Astrocyte of the cerebellum (primary cell): ENCODE measurements around the gene LIME1.
A peak's percentile ranks its signal among the peaks of the same experiment; 100 is the strongest.

Experiments
- DNase-seq: peaks from one replicate; pipeline ENCODE4 v3.0.0-alpha.2; 2011; ENCODE audit warnings: low read depth
- H3K4me3 ChIP-seq: 2 replicates; pipeline ENCODE4 v1.5.1; 2011; ENCODE audit warnings: mild to moderate bottlenecking, low read depth, low read length, moderate library complexity
- CTCF ChIP-seq: IDR thresholded peaks from 2 replicates; pipeline ENCODE4 v1.5.1; 2012; ENCODE audit warnings: low read length, low read depth, moderate library complexity, mild to moderate bottlenecking; ENCODE audit errors: missing control alignments
- in situ Hi-C: cut with HindIII; loops from 2 replicates; pipeline ENCODE4 v1.10.0; 2017; ENCODE audit warnings: low sequenced_read_pairs

Gene LIME1

DNA sequence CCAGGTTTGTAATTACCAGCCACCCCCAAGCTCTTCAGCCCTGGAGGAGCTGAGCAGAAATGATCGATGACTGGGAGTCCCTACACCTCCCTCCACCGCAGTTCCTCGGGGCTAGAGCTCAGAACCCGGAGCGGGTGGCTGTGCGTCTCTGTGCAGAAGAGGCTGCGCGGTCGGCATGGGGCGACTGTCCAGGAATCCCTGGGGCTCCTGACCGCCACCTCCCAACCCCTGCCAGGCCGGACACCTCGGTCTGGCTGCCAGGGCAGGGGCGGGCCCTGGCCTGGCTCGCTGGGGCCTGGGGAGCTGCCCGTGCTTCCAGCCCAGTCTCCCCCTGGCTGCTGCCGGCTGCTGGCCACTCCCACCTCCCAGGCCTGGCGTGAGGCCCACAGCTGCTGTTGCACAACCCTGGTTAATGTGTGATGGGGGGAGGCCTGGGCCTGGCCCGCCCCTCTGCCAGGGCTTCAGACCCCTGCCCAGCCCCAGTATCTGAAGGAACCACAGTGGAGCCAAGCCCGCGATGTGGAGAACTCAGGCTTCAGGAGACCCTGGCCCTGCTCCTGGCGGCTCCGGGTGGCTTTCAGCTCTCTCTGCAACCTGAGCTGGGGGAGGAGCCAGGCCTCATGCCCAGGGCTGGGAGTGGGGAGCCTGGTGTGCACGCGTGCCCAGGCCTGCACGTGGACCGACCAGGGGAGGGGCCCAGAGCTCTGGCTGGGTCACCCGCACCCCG is 4.3 kb downstream of the LIME1 start:
- peak; percentile 23 for TF ChIP-seq CTCF
- peak; percentile 70 for DNase-seq
- in situ Hi-C loops = no loop called here

GRCh38 chr20:63741354-63741675 is 4.9 kb downstream of the LIME1 start:
- TF ChIP-seq CTCF = no peak
- DNase-seq = no peak
- in situ Hi-C loops = no loop called here
- H3K4me3 ChIP-seq = peak overlapping the region; percentile 61

More for the DNA sequence above, 4.3 kb downstream of the LIME1 start:
- peak overlapping the region; percentile 61 for H3K4me3 ChIP-seq

- DNase-seq = no peak
- in situ Hi-C loops = no loop called here
- TF ChIP-seq CTCF = no peak
Measured at GRCh38 chr20:63741676-63742380, 5.4 kb downstream of the LIME1 start.

GRCh38 chr20:63742381-63743024 is 6.0 kb downstream of the LIME1 start:
- no peak for DNase-seq
- no peak for TF ChIP-seq CTCF
- in situ Hi-C loops = no loop called here
- H3K4me3 ChIP-seq = no peak overlapping the region

More at GRCh38 chr20:63741676-63742380, 5.4 kb downstream of the LIME1 start:
- H3K4me3 ChIP-seq = peak overlapping the region; percentile 61

DNA sequence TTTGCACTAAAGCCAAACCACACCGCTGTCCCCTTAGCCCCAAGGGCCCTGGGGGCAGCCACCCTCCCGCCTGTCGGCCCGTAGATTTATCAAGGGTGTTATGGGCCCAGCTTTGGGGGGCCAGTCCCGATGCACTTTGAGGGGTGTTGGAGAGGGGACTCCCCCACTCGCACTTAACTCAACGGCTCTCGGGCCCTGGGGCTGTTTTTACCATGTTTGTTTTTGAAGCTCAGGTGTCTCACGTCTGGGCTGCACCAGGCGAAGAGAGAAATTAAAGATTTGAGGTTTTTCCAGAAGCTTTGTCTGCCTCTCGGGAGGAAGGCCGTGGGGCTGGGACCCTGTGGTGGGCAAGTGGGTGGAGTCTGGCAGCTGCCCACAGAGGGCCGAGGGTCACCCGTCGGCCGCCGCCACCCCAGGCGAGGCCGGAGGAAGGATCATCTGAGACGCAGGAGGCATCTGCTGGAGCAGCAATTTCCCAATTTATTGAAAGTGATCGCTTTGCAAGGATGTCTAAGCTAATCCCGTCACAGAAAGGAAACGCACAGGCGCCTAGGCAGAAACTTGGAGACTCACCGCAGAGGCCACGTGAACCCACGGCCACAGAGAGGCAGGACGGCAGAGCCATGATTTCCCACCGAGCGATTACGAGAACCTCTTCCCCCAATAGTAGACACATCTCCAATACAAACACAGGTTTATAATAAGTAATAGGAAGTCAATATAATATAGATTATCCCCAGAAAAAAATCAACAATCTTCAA is 6.9 kb downstream of the LIME1 start:
- TF ChIP-seq CTCF = no peak
- H3K4me3 ChIP-seq = no peak overlapping the region
- in situ Hi-C loops = no loop called here
- no peak for DNase-seq

DNA sequence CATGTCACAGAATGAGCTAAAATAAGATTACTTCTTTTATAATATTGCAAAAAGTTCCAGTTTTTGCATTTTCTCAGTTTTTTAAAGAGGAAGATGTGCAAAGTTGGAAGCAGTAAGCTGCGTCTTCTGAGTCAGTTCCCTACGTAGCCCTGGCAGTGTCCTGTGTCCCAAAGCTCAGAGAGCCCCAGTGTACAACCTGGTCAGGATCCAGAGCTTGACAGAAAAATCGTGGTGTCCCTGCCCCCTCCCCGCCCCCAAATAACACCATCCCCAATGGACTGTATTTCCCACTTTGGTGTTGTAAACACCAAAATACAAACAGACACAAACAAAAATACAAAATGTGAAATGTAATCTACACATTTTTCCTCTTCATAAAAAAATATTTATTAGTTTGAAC is 7.7 kb downstream of the LIME1 start:
- no peak for DNase-seq
- in situ Hi-C loops = no loop called here
- TF ChIP-seq CTCF = no peak

More for the DNA sequence above, 7.7 kb downstream of the LIME1 start:
- H3K4me3 ChIP-seq = no peak overlapping the region
